ENCODE measurements around the gene WFS1.
A peak's percentile ranks its signal among the peaks of the same experiment; 100 is the strongest.

The WFS1 gene

GRCh38 chr4:6235901-6236640 is 33.6 kb upstream of the WFS1 start:
- no peak for DNase-seq (ENCODE audit: low spot score)

GRCh38 chr4:6236816-6237390 is 32.7 kb upstream of the WFS1 start:
- no peak for DNase-seq (ENCODE audit: low spot score)

- DNase-seq (ENCODE audit: low spot score) = no peak
These were observed 30.2 kb upstream of the WFS1 start for GRCh38 chr4:6239486-6239885.

- no peak for DNase-seq (ENCODE audit: low spot score)
These were observed 29.7 kb upstream of the WFS1 start for GRCh38 chr4:6239968-6240367.

GRCh38 chr4:6241062-6241845 is 28.4 kb upstream of the WFS1 start:
- DNase-seq (ENCODE audit: low spot score) = no peak

- no peak for DNase-seq (ENCODE audit: low spot score)
These were observed 27.2 kb upstream of the WFS1 start for GRCh38 chr4:6242271-6243029.

- DNase-seq (ENCODE audit: low spot score) = no peak
These were observed 24.1 kb upstream of the WFS1 start for GRCh38 chr4:6245246-6246169.

- no peak for DNase-seq (ENCODE audit: low spot score)
These were observed 23.4 kb upstream of the WFS1 start for GRCh38 chr4:6246170-6246634.

GRCh38 chr4:6248394-6248793 is 21.3 kb upstream of the WFS1 start:
- no peak for DNase-seq (ENCODE audit: low spot score)

GRCh38 chr4:6250235-6250983 is 19.2 kb upstream of the WFS1 start:
- DNase-seq (ENCODE audit: low spot score) = peak; percentile 81

GRCh38 chr4:6250984-6251295 is 18.7 kb upstream of the WFS1 start:
- no peak for DNase-seq (ENCODE audit: low spot score)

GRCh38 chr4:6251365-6251764 is 18.3 kb upstream of the WFS1 start:
- no peak for DNase-seq (ENCODE audit: low spot score)

- DNase-seq (ENCODE audit: low spot score) = no peak
These were observed 17.6 kb upstream of the WFS1 start for GRCh38 chr4:6252051-6252450.

- DNase-seq (ENCODE audit: low spot score) = no peak
These were observed 16.5 kb upstream of the WFS1 start for GRCh38 chr4:6253111-6253510.

- no peak for DNase-seq (ENCODE audit: low spot score)
These were observed 15.7 kb upstream of the WFS1 start for GRCh38 chr4:6253961-6254360.

- DNase-seq (ENCODE audit: low spot score) = no peak
These were observed 13.5 kb upstream of the WFS1 start for GRCh38 chr4:6256141-6256540.

- DNase-seq (ENCODE audit: low spot score) = no peak
These were observed 12.2 kb upstream of the WFS1 start for GRCh38 chr4:6257247-6258025.

GRCh38 chr4:6258026-6258360 is 11.7 kb upstream of the WFS1 start:
- no peak for DNase-seq (ENCODE audit: low spot score)

- DNase-seq (ENCODE audit: low spot score) = no peak
These were observed 10.9 kb upstream of the WFS1 start for GRCh38 chr4:6258741-6259140.

- no peak for DNase-seq (ENCODE audit: low spot score)
These were observed 9.8 kb upstream of the WFS1 start for GRCh38 chr4:6259886-6260285.

All from CD4-positive, alpha-beta T cell treated with Interleukin-15 for 4 hours (primary cell).